HG03095 (cell line): ENCODE results near the gene THSD4.

Source experiments
- ATAC-seq: cut with Tn5 transposase; IDR thresholded peaks from one replicate; pipeline ENCODE4 v1.9.1; 2021; ENCODE audit warnings: moderate library complexity; ENCODE audit not compliant: unreplicated experiment

Gene THSD4

DNA sequence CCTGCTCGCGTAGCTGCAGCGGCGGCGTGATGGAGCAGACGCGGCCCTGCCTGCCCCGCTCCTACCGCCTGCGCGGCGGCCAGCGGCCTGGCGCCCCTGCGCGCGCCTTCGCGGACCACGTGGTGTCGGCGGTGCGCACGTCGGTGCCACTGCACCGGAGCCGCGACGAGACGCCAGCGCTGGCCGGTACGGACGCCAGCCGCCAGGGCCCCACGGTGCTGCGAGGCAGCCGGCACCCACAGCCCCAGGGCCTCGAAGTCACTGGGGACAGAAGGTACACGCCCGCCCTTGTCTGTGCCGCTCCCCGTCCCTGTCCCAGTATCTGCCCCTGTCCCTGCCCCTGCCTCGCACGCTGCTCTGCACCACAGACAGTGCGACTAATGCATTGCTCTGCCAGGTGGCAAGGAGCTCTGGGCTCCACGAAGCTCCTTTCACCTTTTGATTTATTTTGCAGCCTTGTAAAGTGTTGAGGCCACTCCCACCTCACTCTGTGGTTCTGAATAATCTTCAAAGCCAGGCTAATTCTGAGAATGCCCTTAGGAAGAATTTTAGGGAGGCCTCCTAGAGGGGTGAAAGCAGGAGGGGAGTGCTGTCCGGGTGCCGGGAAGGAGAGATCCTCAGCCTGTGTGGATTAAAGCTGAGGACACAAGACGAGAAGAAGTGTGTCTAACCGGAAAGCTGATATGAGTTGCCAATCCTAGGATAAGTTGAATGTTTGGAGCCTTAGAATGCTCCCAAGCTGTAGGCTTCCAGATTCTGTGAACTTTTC, 100.0 kb downstream of the THSD4 start:
- no peak for ATAC-seq

DNA sequence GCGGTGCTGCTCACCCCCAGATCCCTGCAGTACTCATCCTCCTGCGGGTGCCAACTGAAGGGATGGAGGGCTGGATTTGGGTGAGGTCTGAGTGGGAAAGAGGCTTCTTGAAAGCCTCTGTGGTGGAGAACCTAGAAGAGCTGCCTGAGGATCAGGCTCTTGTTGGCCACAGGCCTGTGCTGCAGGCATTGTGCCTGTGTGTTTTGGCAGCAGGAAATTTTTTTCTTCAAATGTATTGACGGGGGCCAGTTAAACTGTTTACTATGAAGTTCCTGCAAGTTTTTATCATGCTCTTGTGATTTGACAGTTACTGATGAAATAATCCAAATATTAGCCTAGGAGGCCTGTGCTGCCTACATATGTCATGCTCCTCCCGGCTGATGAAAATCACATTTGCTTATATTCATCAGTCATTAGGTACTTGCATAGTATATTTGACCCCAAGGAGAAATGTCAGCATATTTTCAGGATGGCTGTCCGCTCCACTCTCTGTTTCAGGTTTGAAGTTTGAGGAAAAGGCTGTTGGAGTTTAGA, 103.1 kb downstream of the THSD4 start:
- no peak for ATAC-seq

GRCh38 chr15:71219101-71219500, 103.8 kb downstream of the THSD4 start:
- ATAC-seq = no peak

GRCh38 chr15:71219645-71220044, 104.4 kb downstream of the THSD4 start:
- ATAC-seq = no peak

GRCh38 chr15:71220828-71221227, 105.6 kb downstream of the THSD4 start:
- ATAC-seq = no peak

DNA sequence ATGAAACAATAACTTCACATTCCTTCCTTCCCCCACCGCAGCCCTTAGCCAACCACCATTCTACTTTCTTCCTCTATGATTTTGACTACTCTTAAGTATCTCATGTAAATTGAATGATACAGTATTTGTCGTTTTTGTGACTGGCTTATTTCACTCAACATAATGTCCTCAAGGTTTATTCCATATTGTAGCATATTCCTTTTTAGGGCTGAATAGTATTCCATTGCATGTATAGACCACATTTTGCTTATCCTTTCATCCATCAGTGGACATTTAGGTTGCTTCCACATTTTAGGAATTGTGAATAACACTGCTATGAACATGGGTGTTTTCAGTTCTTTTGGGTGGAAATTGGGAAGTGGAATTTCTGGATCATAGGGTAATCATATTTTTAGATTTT, 106.1 kb downstream of the THSD4 start:
- no peak for ATAC-seq

DNA sequence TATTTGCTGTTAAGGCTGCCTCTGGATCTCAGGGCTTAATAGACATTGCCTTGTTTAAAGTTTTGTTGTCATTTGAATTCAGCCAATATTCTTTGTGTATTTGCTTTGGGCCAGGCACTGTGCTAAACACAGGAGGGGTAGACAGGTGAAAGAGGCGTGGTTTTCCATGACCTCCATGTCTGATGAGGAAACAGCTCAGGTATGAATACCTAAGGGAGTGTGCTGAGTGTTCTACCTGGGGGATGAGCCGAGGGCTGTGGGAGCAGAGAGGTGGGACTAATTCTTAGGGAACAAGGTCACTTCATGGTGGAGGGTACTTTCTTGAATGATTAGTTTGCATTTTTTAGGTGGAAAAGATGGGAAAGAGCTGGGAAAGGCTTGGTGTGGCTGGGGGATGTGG, 108.2 kb downstream of the THSD4 start:
- no peak for ATAC-seq

GRCh38 chr15:71224024-71224423, 108.8 kb downstream of the THSD4 start:
- ATAC-seq = no peak

- ATAC-seq = no peak
These were observed 110.6 kb downstream of the THSD4 start for GRCh38 chr15:71225851-71226250.

DNA sequence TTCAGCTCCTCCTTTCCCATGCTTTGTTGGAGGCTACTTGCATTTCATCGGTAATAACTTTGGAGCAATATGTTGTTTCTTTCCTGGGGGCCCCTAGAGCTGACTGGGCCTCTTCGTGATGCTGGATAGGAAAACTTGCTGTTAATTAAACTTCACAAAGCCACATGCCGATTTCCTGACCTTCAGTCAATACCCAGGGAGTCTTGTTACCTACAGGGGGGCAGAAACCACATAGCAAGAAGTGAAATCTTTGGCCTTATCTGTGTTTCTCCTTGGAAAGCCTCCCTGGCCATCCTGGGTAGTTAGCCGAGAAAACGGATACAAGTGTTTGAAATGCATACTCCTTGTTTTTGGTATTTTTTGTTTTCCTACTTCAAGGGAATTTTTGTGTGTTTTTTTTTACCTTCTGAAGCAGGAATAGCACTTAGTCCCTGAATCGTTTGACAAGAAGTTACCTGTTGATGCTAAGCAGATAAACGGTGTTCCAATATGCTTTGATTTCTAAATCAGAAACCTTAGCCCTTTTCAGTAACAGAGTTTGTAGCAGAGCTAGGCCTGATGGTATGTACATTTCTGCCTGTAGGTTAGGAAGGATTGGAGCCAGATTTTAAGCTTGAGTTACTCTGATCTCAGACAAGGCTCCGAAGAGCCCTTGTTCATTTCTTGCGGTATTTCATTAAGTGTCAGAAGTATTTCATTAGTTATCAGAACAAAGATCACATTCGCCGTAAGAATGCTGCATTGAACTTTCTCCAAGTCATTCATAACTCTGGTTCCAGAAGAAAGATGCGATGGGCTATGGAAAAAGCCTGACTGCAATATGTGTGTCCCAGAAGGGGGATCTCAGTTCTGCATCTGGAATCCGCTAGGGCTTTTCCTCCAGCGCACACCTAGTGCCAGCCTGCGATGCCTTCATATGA, 111.5 kb downstream of the THSD4 start:
- no peak for ATAC-seq

DNA sequence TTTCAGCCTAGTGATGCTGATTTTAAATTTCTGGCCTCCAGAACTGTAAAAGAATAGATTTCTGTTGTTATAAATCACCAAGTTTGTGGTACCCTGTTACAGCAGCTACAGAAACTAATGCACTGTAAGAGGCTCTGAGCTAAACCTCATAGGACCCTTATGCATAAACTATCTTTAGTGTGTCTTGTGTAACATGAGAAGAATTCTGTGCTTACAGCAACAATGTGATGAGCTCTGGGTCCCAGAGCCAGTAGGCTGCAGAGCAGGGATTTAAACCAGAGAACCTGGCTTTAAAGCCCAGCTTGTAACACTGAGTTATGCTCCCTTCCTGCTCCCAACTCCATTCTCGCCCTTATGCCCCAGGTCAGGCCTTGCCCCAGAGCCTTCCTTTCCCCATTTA, 113.1 kb downstream of the THSD4 start:
- ATAC-seq = no peak

DNA sequence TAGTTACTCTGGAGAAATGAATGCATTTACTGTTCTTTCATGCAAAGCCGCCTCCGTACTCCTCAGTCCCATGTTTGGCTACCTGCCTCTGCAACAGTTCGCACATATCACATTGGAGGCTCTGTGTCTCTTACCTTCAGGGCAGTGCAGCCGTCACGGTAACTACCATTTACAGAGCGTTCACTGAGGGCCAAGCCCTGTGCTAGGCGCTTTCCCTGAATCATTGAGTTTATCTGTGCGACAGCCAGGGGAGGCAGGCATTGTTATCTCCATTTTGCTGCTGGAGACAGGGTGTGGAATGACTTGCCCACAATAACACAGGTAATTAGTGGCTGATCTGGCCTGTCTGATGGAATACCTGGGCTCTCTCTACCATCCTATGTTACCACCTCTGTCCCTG, 115.0 kb downstream of the THSD4 start:
- no peak for ATAC-seq

DNA sequence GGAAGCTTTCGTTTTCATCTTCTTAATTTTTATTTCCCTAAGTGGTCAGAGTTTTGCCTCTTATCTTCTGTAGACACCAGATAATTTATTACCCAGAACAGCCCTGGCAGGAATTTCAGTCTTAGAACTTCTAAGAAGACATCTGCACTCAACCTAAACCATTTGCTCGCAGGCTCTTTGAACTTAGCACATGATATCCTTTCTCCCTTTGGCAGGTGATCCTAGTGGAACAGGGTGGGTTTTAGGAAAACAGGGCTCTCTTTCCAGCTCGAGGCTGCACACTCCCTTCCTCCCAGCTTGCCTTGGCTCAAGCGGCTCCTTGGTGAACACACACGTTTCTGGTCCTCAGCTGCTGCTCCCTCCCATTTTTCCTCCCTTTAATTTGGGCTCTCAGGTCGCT, 116.5 kb downstream of the THSD4 start:
- ATAC-seq = no peak

DNA sequence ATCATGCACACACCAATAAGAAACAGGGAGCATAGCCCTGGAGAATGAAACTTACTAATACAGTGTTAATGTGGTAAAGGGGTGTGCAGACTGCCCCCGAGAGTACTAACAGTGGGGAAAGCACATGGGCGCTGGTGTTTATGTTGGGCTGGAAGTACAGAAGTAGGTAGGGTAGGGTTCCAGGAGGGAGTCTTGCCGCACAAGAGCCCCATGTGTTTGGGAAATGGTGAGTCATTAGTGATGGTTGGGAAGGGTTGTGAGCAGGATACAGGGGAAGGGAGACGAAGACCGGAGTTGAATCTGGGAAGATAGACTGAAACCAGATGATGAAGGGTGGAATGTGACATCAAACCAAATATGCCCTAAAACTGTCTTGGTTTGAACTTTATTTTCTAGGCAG, 117.1 kb downstream of the THSD4 start:
- no peak for ATAC-seq

DNA sequence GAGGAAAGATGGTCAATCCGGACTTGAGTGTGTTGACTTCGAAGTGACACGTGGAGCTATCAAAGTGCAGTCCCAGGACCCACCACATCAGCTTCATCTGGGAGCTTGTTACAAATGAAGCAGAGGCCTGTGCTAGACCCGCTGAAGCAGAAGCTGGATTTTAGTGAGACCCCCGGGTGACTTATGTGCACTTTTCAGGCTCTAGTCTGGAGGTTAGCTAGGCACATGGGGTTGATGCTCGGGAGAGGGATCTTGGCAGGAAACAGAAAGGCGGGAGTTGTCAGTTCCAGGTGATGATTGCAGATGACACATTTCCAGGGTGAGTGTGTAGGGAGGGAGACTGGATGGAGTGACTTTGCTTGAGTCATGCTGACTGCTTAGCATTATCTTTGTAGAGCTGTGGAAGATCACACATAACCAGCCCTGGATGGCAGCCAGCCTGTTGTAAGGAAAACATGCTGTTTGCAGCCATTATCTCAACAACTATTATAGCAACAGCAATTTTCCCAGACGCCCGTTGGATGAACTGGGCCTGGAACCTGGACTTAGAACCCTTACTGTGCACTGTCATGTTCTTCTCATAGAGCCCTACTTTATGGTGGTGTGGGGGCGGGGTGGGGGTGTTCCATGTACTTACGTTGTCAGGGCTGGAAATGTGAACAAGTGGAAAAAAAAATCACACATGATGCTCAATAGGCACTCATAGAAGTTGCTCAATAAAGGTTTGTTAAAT, 122.4 kb downstream of the THSD4 start:
- ATAC-seq = no peak

DNA sequence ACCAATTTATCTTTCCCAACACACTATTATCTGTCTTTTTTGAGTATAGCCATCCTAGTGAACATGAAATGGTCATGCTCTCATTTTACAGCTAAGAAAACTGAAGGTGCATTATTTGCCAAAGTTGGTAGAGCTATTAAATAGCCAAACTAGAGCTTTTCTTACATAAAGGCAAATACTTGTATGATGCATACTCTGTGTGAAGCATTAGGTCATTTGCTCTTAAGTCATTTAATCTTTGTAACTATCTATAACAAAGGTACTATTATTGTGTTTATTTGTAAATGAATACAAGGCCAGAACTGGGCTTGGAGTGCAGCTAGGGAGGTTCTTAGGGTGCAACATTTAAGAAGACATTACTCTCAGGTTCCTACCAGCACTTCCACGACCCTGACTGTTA, 123.7 kb downstream of the THSD4 start:
- ATAC-seq = no peak

- ATAC-seq = no peak
These were observed 124.5 kb downstream of the THSD4 start for GRCh38 chr15:71239592-71240364.

GRCh38 chr15:71242292-71242691, 127.0 kb downstream of the THSD4 start:
- ATAC-seq = no peak

DNA sequence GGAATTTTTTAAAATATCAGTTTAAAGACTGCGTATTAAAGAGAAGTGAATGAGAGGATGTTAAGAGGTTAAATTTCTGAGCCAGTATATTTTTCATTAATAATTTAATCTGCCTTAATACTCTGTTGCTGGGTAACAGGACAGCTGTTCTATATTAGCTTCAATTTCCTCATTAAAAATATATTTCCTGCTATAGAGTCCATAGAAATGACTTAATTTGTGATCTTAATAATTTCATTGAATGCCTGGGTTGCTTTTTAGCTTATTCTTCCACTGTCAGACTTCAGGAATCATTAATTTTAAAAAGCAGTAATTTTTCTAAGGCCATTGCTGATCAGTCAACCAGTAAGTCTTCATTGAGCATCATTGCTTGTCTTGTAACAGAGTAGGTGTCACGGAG, 129.0 kb downstream of the THSD4 start:
- ATAC-seq = no peak

GRCh38 chr15:71245588-71245987, 130.3 kb downstream of the THSD4 start:
- ATAC-seq = no peak
